ENCODE data around the gene KAT6B.

DNA sequence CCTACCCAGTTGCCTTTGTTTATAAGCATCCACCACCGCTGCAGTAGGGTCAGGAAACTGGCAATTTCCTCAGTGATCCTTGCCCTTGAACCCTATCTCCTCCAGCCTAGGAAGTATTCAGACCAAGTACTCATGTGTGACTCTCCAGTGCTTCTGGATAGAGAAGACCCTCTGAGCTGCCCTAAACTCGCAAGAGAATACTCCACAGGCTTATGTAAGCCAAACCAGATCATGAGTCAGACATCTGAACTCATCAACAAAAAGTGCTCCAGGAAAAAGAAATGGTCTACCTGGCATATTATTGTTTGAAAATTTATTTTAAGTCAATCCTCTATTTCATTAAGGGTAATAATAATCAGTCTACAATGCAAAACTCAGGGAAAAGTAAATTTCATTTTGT is 101.3 kb downstream of the KAT6B start:
- TF ChIP-seq, protein P1, sequence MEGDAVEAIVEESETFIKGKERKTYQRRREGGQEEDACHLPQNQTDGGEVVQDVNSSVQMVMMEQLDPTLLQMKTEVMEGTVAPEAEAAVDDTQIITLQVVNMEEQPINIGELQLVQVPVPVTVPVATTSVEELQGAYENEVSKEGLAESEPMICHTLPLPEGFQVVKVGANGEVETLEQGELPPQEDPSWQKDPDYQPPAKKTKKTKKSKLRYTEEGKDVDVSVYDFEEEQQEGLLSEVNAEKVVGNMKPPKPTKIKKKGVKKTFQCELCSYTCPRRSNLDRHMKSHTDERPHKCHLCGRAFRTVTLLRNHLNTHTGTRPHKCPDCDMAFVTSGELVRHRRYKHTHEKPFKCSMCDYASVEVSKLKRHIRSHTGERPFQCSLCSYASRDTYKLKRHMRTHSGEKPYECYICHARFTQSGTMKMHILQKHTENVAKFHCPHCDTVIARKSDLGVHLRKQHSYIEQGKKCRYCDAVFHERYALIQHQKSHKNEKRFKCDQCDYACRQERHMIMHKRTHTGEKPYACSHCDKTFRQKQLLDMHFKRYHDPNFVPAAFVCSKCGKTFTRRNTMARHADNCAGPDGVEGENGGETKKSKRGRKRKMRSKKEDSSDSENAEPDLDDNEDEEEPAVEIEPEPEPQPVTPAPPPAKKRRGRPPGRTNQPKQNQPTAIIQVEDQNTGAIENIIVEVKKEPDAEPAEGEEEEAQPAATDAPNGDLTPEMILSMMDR (IDR thresholded peaks at IDR 0.05; ENCODE audit: poor library complexity, severe bottlenecking), result no peak
- TF ChIP-seq SMC3 (conservative IDR thresholded peaks at IDR 0.05; ENCODE audit: poor library complexity) (no peak), EP300 (conservative IDR thresholded peaks at IDR 0.05; ENCODE audit: poor library complexity, severe bottlenecking) (no peak), POLR2AphosphoS5 (IDR thresholded peaks at IDR 0.05) (no peak), TAF1 (IDR thresholded peaks at IDR 0.05; ENCODE audit: low read depth) (no peak), MXI1 (conservative IDR thresholded peaks at IDR 0.05; ENCODE audit: poor library complexity, severe bottlenecking) (no peak), EZH2 (IDR thresholded peaks at IDR 0.05; ENCODE audit: borderline replicate concordance, insufficient read depth, low read length, poor library complexity, severe bottlenecking) (no peak), RAD21 (conservative IDR thresholded peaks at IDR 0.05) (no peak)
- TF ChIP-seq, protein P2, sequence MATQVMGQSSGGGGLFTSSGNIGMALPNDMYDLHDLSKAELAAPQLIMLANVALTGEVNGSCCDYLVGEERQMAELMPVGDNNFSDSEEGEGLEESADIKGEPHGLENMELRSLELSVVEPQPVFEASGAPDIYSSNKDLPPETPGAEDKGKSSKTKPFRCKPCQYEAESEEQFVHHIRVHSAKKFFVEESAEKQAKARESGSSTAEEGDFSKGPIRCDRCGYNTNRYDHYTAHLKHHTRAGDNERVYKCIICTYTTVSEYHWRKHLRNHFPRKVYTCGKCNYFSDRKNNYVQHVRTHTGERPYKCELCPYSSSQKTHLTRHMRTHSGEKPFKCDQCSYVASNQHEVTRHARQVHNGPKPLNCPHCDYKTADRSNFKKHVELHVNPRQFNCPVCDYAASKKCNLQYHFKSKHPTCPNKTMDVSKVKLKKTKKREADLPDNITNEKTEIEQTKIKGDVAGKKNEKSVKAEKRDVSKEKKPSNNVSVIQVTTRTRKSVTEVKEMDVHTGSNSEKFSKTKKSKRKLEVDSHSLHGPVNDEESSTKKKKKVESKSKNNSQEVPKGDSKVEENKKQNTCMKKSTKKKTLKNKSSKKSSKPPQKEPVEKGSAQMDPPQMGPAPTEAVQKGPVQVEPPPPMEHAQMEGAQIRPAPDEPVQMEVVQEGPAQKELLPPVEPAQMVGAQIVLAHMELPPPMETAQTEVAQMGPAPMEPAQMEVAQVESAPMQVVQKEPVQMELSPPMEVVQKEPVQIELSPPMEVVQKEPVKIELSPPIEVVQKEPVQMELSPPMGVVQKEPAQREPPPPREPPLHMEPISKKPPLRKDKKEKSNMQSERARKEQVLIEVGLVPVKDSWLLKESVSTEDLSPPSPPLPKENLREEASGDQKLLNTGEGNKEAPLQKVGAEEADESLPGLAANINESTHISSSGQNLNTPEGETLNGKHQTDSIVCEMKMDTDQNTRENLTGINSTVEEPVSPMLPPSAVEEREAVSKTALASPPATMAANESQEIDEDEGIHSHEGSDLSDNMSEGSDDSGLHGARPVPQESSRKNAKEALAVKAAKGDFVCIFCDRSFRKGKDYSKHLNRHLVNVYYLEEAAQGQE (IDR thresholded peaks at IDR 0.05; ENCODE audit: borderline replicate concordance), result no peak
